B cell (primary cell): Measurements from ENCODE around the gene PPARG. TPM values are rescaled to one million over a fixed set of nuclear protein-coding genes. Genes with fewer than 3 reads are reported as not detected.

Experiments used
- ATAC-seq: fragments of 200-7000 bp; cut with Tn5 transposase; one replicate; pipeline ENCODE4 v1.10.0; 2021; ENCODE audit warnings: low read depth, mild to moderate bottlenecking, moderate number of reproducible peaks, moderate library complexity
- CTCF ChIA-PET: fragments of 350-600 bp; sonication (Branson Sonifier 250); formaldehyde crosslinking; loops from one replicate; lab custom pipeline; 2021; ENCODE audit warnings: antibody characterized with exemption, inconsistent platforms; lab: Charles Lee
- POLR2A ChIA-PET: fragments of 350-600 bp; sonication (Branson Sonifier 250); formaldehyde crosslinking; loops from one replicate; lab custom pipeline; 2021; ENCODE audit warnings: antibody characterized with exemption; lab: Charles Lee
- DNase-seq: peaks from one replicate; pipeline ENCODE4 v3.0.0; 2013
- H2AFZ ChIP-seq: 2 replicates; pipeline ENCODE4 v1.6.1; 2012; ENCODE audit warnings: mild to moderate bottlenecking, low read depth, low read length; ENCODE audit not compliant: insufficient read depth, poor library complexity, severe bottlenecking
- H3K27ac ChIP-seq, 2 donors: 1 replicate in 1 of 2; 2 replicates in 1 of 2; pipeline ENCODE4 v1.5.1; 2012 to 2013; ENCODE audit warnings: low read length in 2 of 2, mild to moderate bottlenecking in 2 of 2, moderate library complexity in 1 of 2
- H3K27me3 ChIP-seq, 4 experiments: fragments of 200-600 bp in 1 of 4; sonication (generic) in 1 of 4; replicated peaks in 1 of 4; 1 replicate in 2 of 4; 2 replicates in 2 of 4; pipeline versions ENCODE4 v1.6.1 to v1.7.0; 2013 to 2016; ENCODE audit warnings: low read length in 3 of 4, mild to moderate bottlenecking in 2 of 4, mixed read lengths in 1 of 4, moderate library complexity in 1 of 4; ENCODE audit not compliant: insufficient read depth in 4 of 4, control insufficient read depth in 3 of 4; ENCODE audit errors: control extremely low read depth in 1 of 4
- H3K36me3 ChIP-seq, 2 experiments: replicated peaks in 1 of 2; 1 replicate in 1 of 2; 2 replicates in 1 of 2; pipeline versions ENCODE4 v1.6.1 to v1.7.1; 2013; ENCODE audit warnings: low read length in 1 of 2; ENCODE audit not compliant: insufficient read depth in 2 of 2, control insufficient read depth in 1 of 2; ENCODE audit errors: control extremely low read depth in 1 of 2, extremely low read depth in 1 of 2
- H3K4me1 ChIP-seq, 2 donors: fragments of 200-600 bp in 1 of 2; sonication (generic) in 1 of 2; 1 replicate in 1 of 2; 2 replicates in 1 of 2; pipeline versions ENCODE4 v1.5.1 to v1.6.1; 2013 to 2017; ENCODE audit warnings: low read length in 2 of 2; ENCODE audit not compliant: control insufficient read depth in 2 of 2, insufficient read depth in 2 of 2
- H3K4me2 ChIP-seq: replicated peaks from 2 replicates; pipeline ENCODE3; 2012; ENCODE audit warnings: mild to moderate bottlenecking, low read depth, low read length; ENCODE audit not compliant: poor library complexity, severe bottlenecking
- H3K4me3 ChIP-seq, 5 experiments: fragments of 200-600 bp in 1 of 5; sonication (generic) in 1 of 5; 1 replicate in 3 of 5; 2 replicates in 2 of 5; pipeline versions ENCODE4 v1.5.1 to v1.7.0; 2011 to 2016; ENCODE audit warnings: low read length in 4 of 5, mild to moderate bottlenecking in 4 of 5, low read depth in 2 of 5, control low read depth in 1 of 5, moderate library complexity in 1 of 5; ENCODE audit not compliant: insufficient read depth in 1 of 5; ENCODE audit errors: control extremely low read depth in 1 of 5, extremely low read depth in 1 of 5
- H3K79me2 ChIP-seq: fragments of 200-600 bp; sonication (generic); one replicate; pipeline ENCODE4 v1.6.0; 2016; ENCODE audit warnings: low read length; ENCODE audit not compliant: control insufficient read depth, insufficient read depth
- H3K9ac ChIP-seq: fragments of 200-600 bp; sonication (generic); 2 replicates; pipeline ENCODE4 v1.6.1; 2017; ENCODE audit warnings: mild to moderate bottlenecking, low read length, moderate library complexity
- H3K9me3 ChIP-seq, 3 donors: one replicate each; pipeline versions ENCODE4 v1.6.1 to v1.7.1; 2013; ENCODE audit warnings: low read length in 2 of 3; ENCODE audit not compliant: control insufficient read depth in 2 of 3, insufficient read depth in 1 of 3; ENCODE audit errors: control extremely low read depth in 1 of 3
- H4K20me1 ChIP-seq: 2 replicates; pipeline ENCODE4 v1.6.0; 2012; ENCODE audit warnings: mild to moderate bottlenecking, low read length; ENCODE audit not compliant: insufficient read depth, control insufficient read depth, poor library complexity, severe bottlenecking
- H3K27ac Mint-ChIP-seq: one replicate; pipeline ENCODE4 v1.8.0; 2021; ENCODE audit warnings: mixed read lengths
- H3K27me3 Mint-ChIP-seq: one replicate; pipeline ENCODE4 v1.8.0; 2021; ENCODE audit warnings: mixed read lengths
- H3K4me1 Mint-ChIP-seq: one replicate; pipeline ENCODE4 v1.8.0; 2021; ENCODE audit warnings: mixed read lengths
- H3K4me3 Mint-ChIP-seq: one replicate; pipeline ENCODE4 v1.8.0; 2021; ENCODE audit warnings: mixed read lengths
- H3K9me3 Mint-ChIP-seq: one replicate; pipeline ENCODE4 v1.8.0; 2022; ENCODE audit warnings: mixed read lengths; ENCODE audit not compliant: insufficient read depth
- CTCF ChIP-seq: fragments of 200-600 bp; IDR thresholded peaks from one replicate; pipeline ENCODE4 v1.8.0; 2022; ENCODE audit warnings: antibody characterized with exemption, mild to moderate bottlenecking
- EZH2 ChIP-seq: IDR thresholded peaks from 2 replicates; pipeline ENCODE4 v1.6.1; 2012; ENCODE audit warnings: borderline replicate concordance, low read depth, mild to moderate bottlenecking, moderate library complexity, low read length; ENCODE audit not compliant: insufficient read depth, poor library complexity, severe bottlenecking
- WGBS: methylation state at CpG from one replicate; pipeline ENCODE4 v1.1.5; 2013; ENCODE audit warnings: missing lambda C conversion rate; ENCODE audit not compliant: insufficient coverage; 5-methylcytosine and 5-hydroxymethylcytosine counted together
- intact Hi-C: fragments of 100-400 bp; cut with micrococcal nuclease; formaldehyde crosslinking; loops from one replicate; pipeline ENCODE4 v1.10.0; 2022
- polyA plus RNA-seq: library from polyadenylated mRNA; depleted of rRNA; stranded (reverse); fragments of >200 nt; gene quantifications from 2 replicates; pipeline ENCODE4 v1.2.3, GENCODE V29; 2012
- total RNA-seq, 2 donors: library from RNA; stranded (reverse); fragments of 120-200 nt in 1 of 2; gene quantifications; 1 replicate in 1 of 2; 2 replicates in 1 of 2; pipeline versions ENCODE4 v1.2.3 to v1.2.4, GENCODE V29; 2013 to 2022

Gene PPARG
- total and polyA plus RNA-seq, 2 donors (not counting 1 experiment from before 2014, with no cell fraction given) = 0.12 to 0.44 TPM

- H3K9me3 Mint-ChIP-seq = no peaks in the 10 kb centered on the region
- H3K9ac ChIP-seq = no peak overlapping the region
- intact Hi-C loops = no loop called here
- ChIA-PET CTCF (no interaction called here), POLR2A (no interaction called here)
- H3K79me2 ChIP-seq = no peaks in the 10 kb centered on the region
- no CpG with 5 or more reads among the region's 2 CpGs for WGBS
- H2AFZ ChIP-seq = no peak overlapping the region
- H3K4me3 Mint-ChIP-seq = no peak overlapping the region
- H3K4me1 Mint-ChIP-seq = no peaks in the 10 kb centered on the region
- H3K27me3 Mint-ChIP-seq = peaks cover 10% of the 10 kb centered on the region
- no peaks in the 10 kb centered on the region for H3K27me3 ChIP-seq
- ATAC-seq (no peak), DNase-seq (no peak)
- H3K9me3 ChIP-seq = no peaks in the 10 kb centered on the region
- H4K20me1 ChIP-seq = no peaks in the 10 kb centered on the region
- no peaks in the 10 kb centered on the region for H3K4me1 ChIP-seq
- H3K4me2 ChIP-seq = no peak overlapping the region
- no peak for TF ChIP-seq CTCF
- no peak for TF ChIP-seq EZH2
- H3K36me3 ChIP-seq = no peaks in the 10 kb centered on the region
- no peak overlapping the region for H3K27ac Mint-ChIP-seq
- H3K27ac ChIP-seq = no peak overlapping the region
- no peak overlapping the region for H3K4me3 ChIP-seq
Measured at GRCh38 chr3:12313519-12313918, 24.6 kb downstream of the PPARG start.

GRCh38 chr3:12316253-12316652 lies 27.4 kb downstream of the PPARG start:
- ATAC-seq (no peak), DNase-seq (no peak)
- no peaks in the 10 kb centered on the region for H3K27me3 ChIP-seq
- H2AFZ ChIP-seq = no peak overlapping the region
- no peak overlapping the region for H3K9ac ChIP-seq
- no peak overlapping the region for H3K4me2 ChIP-seq
- no peaks in the 10 kb centered on the region for H4K20me1 ChIP-seq
- no peaks in the 10 kb centered on the region for H3K36me3 ChIP-seq
- H3K79me2 ChIP-seq = no peaks in the 10 kb centered on the region
- H3K27ac Mint-ChIP-seq = no peak overlapping the region
- ChIA-PET POLR2A (no interaction called here), CTCF (no interaction called here)
- no peak overlapping the region for H3K4me3 ChIP-seq
- H3K4me1 ChIP-seq = no peaks in the 10 kb centered on the region
- H3K4me1 Mint-ChIP-seq = no peaks in the 10 kb centered on the region
- intact Hi-C loops = no loop called here
- peaks cover 10% of the 10 kb centered on the region for H3K27me3 Mint-ChIP-seq
- WGBS = no CpG with 5 or more reads among the region's 4 CpGs
- no peaks in the 10 kb centered on the region for H3K9me3 ChIP-seq
- no peak for TF ChIP-seq EZH2
- TF ChIP-seq CTCF = no peak
- no peak overlapping the region for H3K4me3 Mint-ChIP-seq
- H3K27ac ChIP-seq = no peak overlapping the region
- H3K9me3 Mint-ChIP-seq = no peaks in the 10 kb centered on the region
